NAMALWA (cell line): ENCODE measurements around the gene WDR70.
"Not testable (repeated sequence)": the region's sequence is repeated elsewhere in the genome, so short reads cannot be mapped to it uniquely, and the experiment has no call there.

ENCODE experiments used
- DNase-seq: peaks from one replicate; pipeline ENCODE4 v3.0.0-alpha.2; 2015; ENCODE audit warnings: low spot score

WDR70 gene

GRCh38 chr5:37685211-37685610, 306.1 kb downstream of the WDR70 start:
- DNase-seq: no peak

- no peak for DNase-seq
These were observed 306.7 kb downstream of the WDR70 start for GRCh38 chr5:37685816-37686215.

GRCh38 chr5:37688925-37689324, 309.8 kb downstream of the WDR70 start:
- DNase-seq: not testable (repeated sequence)

GRCh38 chr5:37694333-37694732, 315.2 kb downstream of the WDR70 start:
- DNase-seq: not testable (repeated sequence)

- DNase-seq: no peak
These were observed 315.7 kb downstream of the WDR70 start for GRCh38 chr5:37694867-37695266.

- no peak for DNase-seq
These were observed 316.5 kb downstream of the WDR70 start for GRCh38 chr5:37695647-37696046.

GRCh38 chr5:37696190-37697021, 317.3 kb downstream of the WDR70 start:
- DNase-seq: no peak

- DNase-seq: no peak
These were observed 322.8 kb downstream of the WDR70 start for GRCh38 chr5:37701868-37702267.

- no peak for DNase-seq
These were observed 324.7 kb downstream of the WDR70 start for GRCh38 chr5:37703841-37704241.

GRCh38 chr5:37704406-37704805, 325.3 kb downstream of the WDR70 start:
- DNase-seq: no peak

GRCh38 chr5:37709020-37709419, 329.9 kb downstream of the WDR70 start:
- no peak for DNase-seq

GRCh38 chr5:37710965-37711364, 331.8 kb downstream of the WDR70 start:
- DNase-seq: no peak

- DNase-seq: no peak
These were observed 333.6 kb downstream of the WDR70 start for GRCh38 chr5:37712750-37713149.

GRCh38 chr5:37714756-37715155, 335.6 kb downstream of the WDR70 start:
- no peak for DNase-seq

- no peak for DNase-seq
These were observed 336.2 kb downstream of the WDR70 start for GRCh38 chr5:37715361-37715760.

- DNase-seq: no peak
These were observed 336.9 kb downstream of the WDR70 start for GRCh38 chr5:37715992-37716391.

GRCh38 chr5:37716405-37716804, 337.3 kb downstream of the WDR70 start:
- DNase-seq: no peak

GRCh38 chr5:37717276-37717612, 338.1 kb downstream of the WDR70 start:
- no peak for DNase-seq

- DNase-seq: no peak
These were observed 338.7 kb downstream of the WDR70 start for GRCh38 chr5:37717613-37718431.

- DNase-seq: no peak
These were observed 341.4 kb downstream of the WDR70 start for GRCh38 chr5:37720550-37720952.

- DNase-seq: no peak
These were observed 342.3 kb downstream of the WDR70 start for GRCh38 chr5:37721447-37721871.

GRCh38 chr5:37722236-37723161, 343.4 kb downstream of the WDR70 start:
- no peak for DNase-seq
